ENCODE measurements around the gene KRT86. TPM values are rescaled to one million over a fixed set of nuclear protein-coding genes. Genes with fewer than 3 reads are reported as not detected.
"Not testable (repeated sequence)": the region's sequence is repeated elsewhere in the genome, so short reads cannot be mapped to it uniquely, and the experiment has no call there.

Gene KRT86
- total and polyA plus RNA-seq, 2 experiments from 2014 or later: 0.35 TPM; not detected in 1

DNA sequence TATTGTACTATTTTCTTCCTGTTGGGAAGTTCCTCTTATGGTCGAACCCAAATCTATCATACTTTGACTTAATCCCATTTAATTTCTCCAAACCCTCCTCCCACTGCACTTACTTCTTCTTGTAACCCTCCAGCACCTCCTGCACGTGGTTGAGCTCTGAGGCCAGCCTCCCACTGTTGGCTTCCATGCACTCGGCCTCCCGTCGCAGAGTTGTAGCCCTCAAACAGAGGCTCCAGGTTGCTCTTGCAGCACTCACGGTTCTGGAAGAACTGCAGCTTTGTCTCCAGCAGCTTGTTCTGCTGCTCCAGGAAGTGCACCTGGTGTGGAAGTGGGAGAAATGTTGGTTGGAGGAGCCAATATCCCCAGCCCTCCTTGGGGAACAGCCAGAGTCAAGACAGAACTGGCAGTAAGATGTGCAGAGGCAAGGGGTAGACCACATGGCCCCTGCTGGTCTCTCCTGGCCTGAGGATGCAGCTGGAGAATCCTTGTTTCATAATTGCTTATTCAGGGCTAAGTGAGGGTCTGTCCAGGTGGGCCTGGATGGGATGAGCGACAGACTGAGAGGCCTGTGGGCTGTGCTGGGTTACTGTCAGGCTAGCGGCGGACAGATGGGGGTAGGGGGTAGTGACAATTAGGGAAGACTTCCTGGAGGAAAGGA is 18.4 kb upstream of the KRT86 start:
- Histone ChIP-seq H3K9me3 (ENCODE audit: low read depth) (no peaks in the 10 kb centered on the region), H3K4me1 (ENCODE audit: low read depth) (no peaks in the 10 kb centered on the region), H3K27me3 (peaks cover 100% of the 10 kb centered on the region), H3K27ac (no peak overlapping the region), H3K4me3 (no peak overlapping the region), H3K36me3 (no peaks in the 10 kb centered on the region)
- no peak for DNase-seq (ENCODE audit: low read depth in 1 of 2, low spot score in 1 of 2)
- TF ChIP-seq, protein P1, sequence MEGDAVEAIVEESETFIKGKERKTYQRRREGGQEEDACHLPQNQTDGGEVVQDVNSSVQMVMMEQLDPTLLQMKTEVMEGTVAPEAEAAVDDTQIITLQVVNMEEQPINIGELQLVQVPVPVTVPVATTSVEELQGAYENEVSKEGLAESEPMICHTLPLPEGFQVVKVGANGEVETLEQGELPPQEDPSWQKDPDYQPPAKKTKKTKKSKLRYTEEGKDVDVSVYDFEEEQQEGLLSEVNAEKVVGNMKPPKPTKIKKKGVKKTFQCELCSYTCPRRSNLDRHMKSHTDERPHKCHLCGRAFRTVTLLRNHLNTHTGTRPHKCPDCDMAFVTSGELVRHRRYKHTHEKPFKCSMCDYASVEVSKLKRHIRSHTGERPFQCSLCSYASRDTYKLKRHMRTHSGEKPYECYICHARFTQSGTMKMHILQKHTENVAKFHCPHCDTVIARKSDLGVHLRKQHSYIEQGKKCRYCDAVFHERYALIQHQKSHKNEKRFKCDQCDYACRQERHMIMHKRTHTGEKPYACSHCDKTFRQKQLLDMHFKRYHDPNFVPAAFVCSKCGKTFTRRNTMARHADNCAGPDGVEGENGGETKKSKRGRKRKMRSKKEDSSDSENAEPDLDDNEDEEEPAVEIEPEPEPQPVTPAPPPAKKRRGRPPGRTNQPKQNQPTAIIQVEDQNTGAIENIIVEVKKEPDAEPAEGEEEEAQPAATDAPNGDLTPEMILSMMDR (IDR thresholded peaks at IDR 0.05; ENCODE audit: low read depth, low read length): no peak

GRCh38 chr12:52256584-52256935 is 17.9 kb upstream of the KRT86 start:
- no peaks in the 10 kb centered on the region for H3K36me3 ChIP-seq
- TF ChIP-seq, protein P1 (IDR thresholded peaks at IDR 0.05; ENCODE audit: low read depth, low read length): no peak
- no peak overlapping the region for H3K4me3 ChIP-seq
- no peaks in the 10 kb centered on the region for H3K4me1 ChIP-seq (ENCODE audit: low read depth)
- H3K9me3 ChIP-seq (ENCODE audit: low read depth): no peaks in the 10 kb centered on the region
- no peak for DNase-seq (ENCODE audit: low read depth in 1 of 2, low spot score in 1 of 2)
- peaks cover 100% of the 10 kb centered on the region for H3K27me3 ChIP-seq
- no peak overlapping the region for H3K27ac ChIP-seq

DNA sequence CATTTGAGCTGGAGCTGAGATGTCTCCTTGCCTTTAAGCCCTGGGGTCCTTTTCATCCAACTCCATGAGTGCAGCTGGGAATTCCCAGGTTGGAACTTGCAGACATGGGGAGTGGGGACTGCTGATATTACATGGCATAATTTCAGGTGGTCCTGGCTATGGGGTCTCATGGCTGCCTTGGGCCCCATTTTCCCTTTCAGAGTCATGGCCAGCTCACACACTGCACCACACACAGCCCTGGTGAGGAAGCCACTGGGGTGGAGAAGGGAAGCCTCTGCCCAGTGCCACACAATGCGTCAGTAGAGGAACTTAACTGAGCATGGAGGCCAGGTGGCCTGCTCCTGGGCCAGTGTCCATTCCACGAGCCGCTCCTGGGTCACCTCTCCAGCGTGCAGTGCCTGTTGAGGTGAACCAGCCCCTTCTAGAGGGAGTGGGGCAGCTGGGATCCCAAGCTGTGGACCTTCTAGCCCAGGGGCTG is 17.3 kb upstream of the KRT86 start:
- Histone ChIP-seq H3K27me3 (peaks cover 95% of the 10 kb centered on the region), H3K4me3 (no peak overlapping the region), H3K27ac (no peak overlapping the region), H3K4me1 (ENCODE audit: low read depth) (no peaks in the 10 kb centered on the region), H3K9me3 (ENCODE audit: low read depth) (no peaks in the 10 kb centered on the region), H3K36me3 (no peaks in the 10 kb centered on the region)
- no peak for DNase-seq (ENCODE audit: low read depth in 1 of 2, low spot score in 1 of 2)
- TF ChIP-seq, protein P1 (IDR thresholded peaks at IDR 0.05; ENCODE audit: low read depth, low read length): no peak

GRCh38 chr12:52257922-52258321 is 16.5 kb upstream of the KRT86 start:
- not testable (repeated sequence) for DNase-seq (ENCODE audit: low read depth in 1 of 2, low spot score in 1 of 2); H3K4me1 ChIP-seq (ENCODE audit: low read depth); H3K4me3 ChIP-seq; H3K36me3 ChIP-seq; H3K9me3 ChIP-seq (ENCODE audit: low read depth); H3K27ac ChIP-seq
- H3K27me3 ChIP-seq: peaks cover 87% of the 10 kb centered on the region

DNA sequence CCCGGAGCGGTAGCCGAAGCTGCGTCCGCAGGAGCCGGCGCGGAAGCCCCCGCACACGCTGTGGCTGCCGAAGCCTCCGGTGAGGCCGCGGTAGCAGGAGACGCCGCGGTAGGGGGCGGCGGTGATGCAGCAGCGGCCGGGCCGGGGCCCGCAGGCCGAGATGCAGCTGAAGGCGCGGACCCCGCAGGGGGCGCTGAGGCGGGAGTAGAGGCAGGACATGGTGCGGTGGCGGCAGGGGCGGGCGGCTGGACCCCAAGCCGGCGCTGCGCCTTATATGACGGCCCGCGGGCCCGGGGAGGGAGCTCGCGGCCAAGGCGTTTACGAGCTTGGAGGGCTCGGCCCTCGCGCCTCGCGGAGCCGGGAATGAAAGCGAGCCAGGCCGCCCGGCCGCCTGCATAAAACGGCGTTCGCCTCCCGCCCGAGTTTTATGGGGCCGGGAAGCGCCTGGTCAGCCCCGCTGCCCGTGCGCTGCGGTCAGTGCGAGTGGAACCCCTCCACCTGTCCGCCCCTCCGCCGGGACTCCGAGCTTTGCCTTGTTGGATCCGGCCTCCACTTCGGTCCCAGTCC is 16.0 kb upstream of the KRT86 start:
- peak; percentile 41 to 60 for DNase-seq (ENCODE audit: low read depth in 1 of 2, low spot score in 1 of 2)
- no peak overlapping the region for H3K27ac ChIP-seq
- TF ChIP-seq, protein P1 (IDR thresholded peaks at IDR 0.05; ENCODE audit: low read depth, low read length): peak; percentile 25
- H3K36me3 ChIP-seq: no peaks in the 10 kb centered on the region
- H3K9me3 ChIP-seq (ENCODE audit: low read depth): no peaks in the 10 kb centered on the region
- H3K4me3 ChIP-seq: no peak overlapping the region
- H3K27me3 ChIP-seq: peaks cover 82% of the 10 kb centered on the region
- no peaks in the 10 kb centered on the region for H3K4me1 ChIP-seq (ENCODE audit: low read depth)

GRCh38 chr12:52259657-52260243 is 14.7 kb upstream of the KRT86 start:
- Histone ChIP-seq H3K4me1 (ENCODE audit: low read depth) (no peaks in the 10 kb centered on the region), H3K36me3 (no peaks in the 10 kb centered on the region), H3K27ac (no peak overlapping the region), H3K4me3 (no peak overlapping the region), H3K27me3 (peaks cover 69% of the 10 kb centered on the region), H3K9me3 (ENCODE audit: low read depth) (no peaks in the 10 kb centered on the region)
- DNase-seq (ENCODE audit: low read depth in 1 of 2, low spot score in 1 of 2): no peak
- TF ChIP-seq, protein P1 (IDR thresholded peaks at IDR 0.05; ENCODE audit: low read depth, low read length): no peak

Measured in cardiac muscle cell (in vitro differentiated cells and primary cell).